Measurements from ENCODE around the gene DNASE1L2.
"Not testable (repeated sequence)": the region's sequence is repeated elsewhere in the genome, so short reads cannot be mapped to it uniquely, and the experiment has no call there.

DNASE1L2 gene

GRCh38 chr16:2240331-2240730 is 4.1 kb downstream of the DNASE1L2 start:
- not testable (repeated sequence) for DNase-seq (ENCODE audit: low spot score)

GRCh38 chr16:2242598-2242997 is 6.4 kb downstream of the DNASE1L2 start:
- no peak for DNase-seq (ENCODE audit: low spot score)

DNA sequence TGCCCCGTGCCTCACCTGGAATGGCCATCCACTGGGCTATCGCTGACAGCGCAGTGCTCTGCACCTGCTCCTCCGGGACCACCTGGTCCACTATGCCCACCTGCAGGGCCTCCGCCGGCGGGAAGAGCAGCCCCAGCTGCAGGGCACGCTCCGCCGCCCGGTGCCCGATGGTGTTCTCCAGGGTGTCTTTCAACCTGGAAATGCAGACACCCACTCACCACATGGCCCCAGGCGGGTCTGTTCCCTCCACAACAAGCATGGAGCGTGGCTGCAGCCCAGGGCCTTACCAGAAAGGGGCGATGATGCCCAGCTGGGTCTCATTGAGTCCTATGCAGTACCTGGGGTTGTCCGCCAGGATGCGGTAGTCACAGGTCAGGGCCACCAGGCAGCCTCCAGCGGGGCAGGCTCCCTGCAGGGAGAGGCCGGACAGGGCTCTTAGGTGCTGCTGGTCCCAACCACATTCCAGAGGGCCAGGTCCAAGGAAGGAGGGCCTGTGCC is 6.8 kb downstream of the DNASE1L2 start:
- DNase-seq (ENCODE audit: low spot score): no peak

DNA sequence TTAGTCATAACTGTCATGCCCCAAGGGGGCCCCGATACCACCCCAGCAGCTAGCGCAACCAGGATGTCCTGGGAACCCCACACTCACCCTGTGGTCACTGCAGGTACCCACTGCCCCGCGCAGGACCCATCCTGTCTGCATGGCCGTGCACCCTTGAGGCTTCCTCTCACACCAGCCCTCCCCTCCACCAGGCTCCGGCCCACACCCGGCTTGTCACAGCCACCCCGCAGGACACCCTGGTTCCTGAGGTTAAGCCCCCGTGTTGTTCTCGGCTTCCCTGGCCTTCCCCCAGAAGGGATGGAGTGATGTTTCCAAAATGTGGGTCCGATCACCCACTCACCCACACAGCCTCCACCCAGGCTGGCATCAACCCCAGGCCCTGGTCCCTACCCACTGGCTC is 7.5 kb downstream of the DNASE1L2 start:
- DNase-seq (ENCODE audit: low spot score): no peak

- no peak for DNase-seq (ENCODE audit: low spot score)
Measured at GRCh38 chr16:2244301-2244700, 8.1 kb downstream of the DNASE1L2 start.

DNA sequence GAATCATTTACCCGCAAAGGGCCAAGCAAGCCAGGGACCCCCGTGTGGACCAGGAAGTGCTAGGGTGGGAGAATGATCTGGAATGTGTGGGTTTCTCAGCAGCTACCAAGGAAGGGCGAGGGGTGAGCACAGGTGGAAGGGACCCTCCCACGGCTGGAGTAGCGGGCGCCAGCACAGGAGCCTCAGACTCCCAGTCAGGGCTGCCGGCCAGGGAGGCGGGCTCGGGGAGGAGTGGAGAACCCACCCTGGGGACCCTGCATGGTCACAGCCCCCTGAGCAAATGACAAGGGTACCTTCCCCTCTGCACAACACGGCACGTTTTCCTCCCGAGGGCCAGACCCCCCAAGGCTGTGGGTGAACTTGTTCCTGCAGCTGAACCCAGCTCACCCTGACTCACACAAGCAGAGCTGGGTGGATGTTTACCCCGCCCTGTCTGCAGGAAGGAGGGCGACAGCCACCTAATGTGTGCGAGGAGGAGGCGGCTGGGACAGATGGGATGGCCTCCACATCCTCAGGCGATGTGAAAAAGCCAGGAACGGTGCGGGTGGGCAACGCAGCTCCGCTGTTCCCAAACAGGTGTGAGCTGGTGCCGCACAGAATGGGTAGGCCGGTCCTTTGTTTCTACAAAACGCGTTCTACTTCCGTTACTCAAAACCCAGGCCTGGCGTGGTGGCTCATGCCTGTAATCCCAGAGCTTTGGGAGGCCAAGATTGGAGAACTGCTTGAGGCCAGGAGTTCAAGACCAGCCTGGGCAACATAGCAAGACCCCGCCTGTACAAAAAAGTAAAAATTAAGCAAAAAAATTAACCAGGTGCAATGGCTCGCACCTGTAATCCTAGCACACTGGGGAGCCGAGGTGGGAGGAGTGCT is 8.9 kb downstream of the DNASE1L2 start:
- DNase-seq (ENCODE audit: low spot score): no peak

GRCh38 chr16:2246301-2246885 is 10.1 kb downstream of the DNASE1L2 start:
- DNase-seq (ENCODE audit: low spot score): no peak

- DNase-seq (ENCODE audit: low spot score): no peak
Measured at GRCh38 chr16:2250652-2251295, 14.5 kb downstream of the DNASE1L2 start.

DNA sequence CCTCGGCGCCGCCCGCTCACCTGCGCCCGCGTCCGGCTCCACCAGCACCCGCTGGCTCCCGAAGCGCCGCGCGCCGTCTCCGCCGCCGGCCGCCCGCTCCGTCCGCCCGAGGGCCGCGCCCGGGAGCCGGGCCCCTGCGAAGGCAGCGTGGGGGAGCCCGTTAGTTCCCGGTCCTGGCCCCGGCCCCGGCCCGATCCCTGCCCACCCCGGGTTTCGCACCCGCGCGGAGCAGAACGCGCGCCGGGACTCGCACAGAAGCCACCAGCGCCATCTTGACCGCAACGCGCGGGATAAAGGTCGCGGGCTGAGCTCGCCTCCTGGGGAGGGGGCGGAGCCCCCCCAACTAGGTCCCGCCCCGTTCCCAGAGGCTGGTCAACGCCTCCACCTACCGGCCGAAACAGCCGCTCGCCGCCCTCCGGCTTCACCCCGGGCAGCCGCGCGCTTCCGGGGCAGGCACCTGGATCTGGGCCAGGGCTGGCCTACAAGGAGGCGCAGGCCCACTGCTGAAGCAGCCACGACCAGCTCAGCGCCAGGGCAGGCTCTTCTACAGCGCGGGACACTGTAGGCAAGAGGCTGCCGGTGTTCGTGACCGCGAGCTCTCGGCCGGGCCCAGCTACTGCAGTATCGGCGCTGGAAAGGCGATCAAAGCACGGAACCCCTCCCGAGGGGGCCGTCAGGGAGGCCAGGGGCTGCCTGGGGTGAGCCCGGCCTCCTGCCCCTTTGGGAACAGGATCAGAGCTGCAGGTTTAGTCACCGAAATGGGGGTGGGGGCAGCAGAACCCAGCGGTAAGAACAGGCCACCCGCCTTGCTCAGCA is 15.3 kb downstream of the DNASE1L2 start, which contains the start of gene ECI1:
Gene ECI1, minus strand, starts transcription at position 292 of the 816 bp plus-strand sequence. Its CDS starts 21 bp downstream, at position 271.
- peak; percentile 99 for DNase-seq (ENCODE audit: low spot score)

DNA sequence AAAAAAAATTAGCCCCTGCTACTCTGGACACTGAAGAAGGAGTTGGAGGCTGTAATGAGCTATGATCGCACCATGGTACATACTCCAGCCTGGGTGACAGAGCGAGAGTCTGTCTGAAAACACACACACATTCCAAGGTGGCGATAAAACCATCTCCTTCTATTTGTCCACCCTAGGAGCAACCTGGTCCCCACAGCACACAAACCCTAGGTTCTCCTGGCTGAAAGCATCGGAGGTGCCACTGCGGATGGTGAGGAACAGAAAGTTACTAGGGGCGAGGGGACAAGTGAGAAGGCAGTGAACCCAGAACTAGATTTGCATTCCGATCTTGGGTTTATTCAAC is 16.5 kb downstream of the DNASE1L2 start:
- DNase-seq (ENCODE audit: low spot score): no peak

- no peak for DNase-seq (ENCODE audit: low spot score)
Measured at GRCh38 chr16:2253293-2253692, 17.0 kb downstream of the DNASE1L2 start.

GRCh38 chr16:2256531-2257140 is 20.4 kb downstream of the DNASE1L2 start:
- no peak for DNase-seq (ENCODE audit: low spot score)

GRCh38 chr16:2257726-2258125 is 21.5 kb downstream of the DNASE1L2 start:
- DNase-seq (ENCODE audit: low spot score): no peak

DNA sequence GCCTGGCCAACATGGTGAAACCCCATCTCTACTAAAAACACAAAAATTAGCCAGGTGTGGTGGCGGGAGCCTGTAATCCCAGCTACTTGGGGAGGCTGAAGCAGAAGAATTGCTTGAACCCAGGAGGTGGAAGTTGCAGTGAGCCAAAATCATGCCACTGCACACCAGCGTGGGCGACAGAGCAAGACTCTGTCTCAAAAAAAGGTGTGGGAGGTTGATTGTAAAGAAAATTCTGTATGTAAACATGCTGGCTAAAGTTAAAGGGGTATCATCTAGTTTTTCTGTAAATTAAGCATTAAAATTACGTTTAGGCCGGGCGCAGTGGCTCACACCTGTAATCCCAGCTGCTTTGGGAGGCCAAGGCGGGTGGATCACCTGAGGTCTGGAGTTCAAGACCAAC is 22.3 kb downstream of the DNASE1L2 start:
- not testable (repeated sequence) for DNase-seq (ENCODE audit: low spot score)

GRCh38 chr16:2260250-2260649 is 24.0 kb downstream of the DNASE1L2 start:
- no peak for DNase-seq (ENCODE audit: low spot score)

DNA sequence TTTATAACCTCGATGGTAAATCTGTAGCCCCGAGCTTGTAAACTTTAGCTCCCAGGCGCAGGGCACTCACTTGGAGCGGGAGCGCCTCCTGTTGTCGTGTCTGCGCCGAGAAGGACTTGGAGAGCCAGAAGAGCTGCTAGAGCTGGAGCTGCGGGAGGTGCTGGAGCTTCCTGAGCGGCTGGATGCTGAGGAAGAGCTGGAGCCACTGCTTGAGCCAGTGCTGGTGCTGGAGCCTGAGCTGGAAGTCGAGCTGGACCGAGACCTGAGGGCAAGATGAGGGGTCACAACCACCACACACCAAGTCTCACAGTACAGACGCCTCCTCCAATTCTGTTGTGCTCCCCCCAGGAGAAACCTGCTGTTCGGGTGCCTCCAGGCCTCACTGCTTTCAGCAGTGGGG is 26.8 kb downstream of the DNASE1L2 start:
- not testable (repeated sequence) for DNase-seq (ENCODE audit: low spot score)

DNA sequence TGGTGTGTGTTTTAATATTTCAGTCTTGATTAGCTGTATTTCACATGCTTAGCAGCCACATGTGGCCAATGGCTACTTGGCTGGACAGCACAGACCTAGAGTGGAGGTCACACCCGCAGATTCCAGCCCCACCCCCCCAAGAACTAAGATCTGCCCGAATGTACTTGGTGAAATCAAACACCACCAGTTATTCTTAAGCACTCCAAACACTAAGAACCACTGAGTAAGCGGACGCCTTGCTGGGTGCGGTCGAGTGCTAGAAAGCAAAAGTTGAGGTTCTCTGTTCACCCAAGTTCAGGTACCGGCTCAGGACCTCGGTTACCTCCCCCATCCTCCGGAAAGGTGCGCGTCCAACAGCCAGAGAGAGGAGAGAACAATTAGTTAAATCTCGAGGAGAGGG is 30.6 kb downstream of the DNASE1L2 start:
- not testable (repeated sequence) for DNase-seq (ENCODE audit: low spot score)

GRCh38 chr16:2267505-2267912 is 31.3 kb downstream of the DNASE1L2 start:
- DNase-seq (ENCODE audit: low spot score): peak; percentile 57

- peak; percentile 99 for DNase-seq (ENCODE audit: low spot score)
Measured at GRCh38 chr16:2267913-2268666, 31.8 kb downstream of the DNASE1L2 start, which contains the start of gene RNPS1. RNPS1 (minus strand) TSS chr16:2268126; CDS start chr16:2264643, 3,483 bp downstream.

- no peak for DNase-seq (ENCODE audit: low spot score)
Measured at GRCh38 chr16:2270070-2270462, 33.8 kb downstream of the DNASE1L2 start.
